Measurements from ENCODE around the gene UBE3D.

DNA sequence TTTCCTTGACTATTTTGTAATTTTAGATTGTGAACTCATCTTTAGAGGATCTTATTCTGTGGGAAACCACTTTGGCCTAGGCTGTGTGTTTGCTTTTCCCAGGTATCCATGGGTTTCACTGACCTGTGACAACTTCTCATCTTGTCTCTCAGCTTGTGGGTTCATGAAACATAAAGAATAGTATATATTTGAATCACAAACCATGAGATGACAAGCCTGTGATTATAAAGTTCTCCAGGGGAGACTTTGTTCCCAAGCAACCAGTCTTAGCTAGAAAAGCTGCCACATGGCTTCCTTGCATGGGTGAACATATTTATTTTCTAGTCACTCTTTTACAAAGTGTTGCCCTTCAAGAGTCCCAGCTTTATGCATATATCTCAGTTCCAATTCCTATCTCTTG, 201.9 kb downstream of the UBE3D start:
- TF ChIP-seq, protein P1, sequence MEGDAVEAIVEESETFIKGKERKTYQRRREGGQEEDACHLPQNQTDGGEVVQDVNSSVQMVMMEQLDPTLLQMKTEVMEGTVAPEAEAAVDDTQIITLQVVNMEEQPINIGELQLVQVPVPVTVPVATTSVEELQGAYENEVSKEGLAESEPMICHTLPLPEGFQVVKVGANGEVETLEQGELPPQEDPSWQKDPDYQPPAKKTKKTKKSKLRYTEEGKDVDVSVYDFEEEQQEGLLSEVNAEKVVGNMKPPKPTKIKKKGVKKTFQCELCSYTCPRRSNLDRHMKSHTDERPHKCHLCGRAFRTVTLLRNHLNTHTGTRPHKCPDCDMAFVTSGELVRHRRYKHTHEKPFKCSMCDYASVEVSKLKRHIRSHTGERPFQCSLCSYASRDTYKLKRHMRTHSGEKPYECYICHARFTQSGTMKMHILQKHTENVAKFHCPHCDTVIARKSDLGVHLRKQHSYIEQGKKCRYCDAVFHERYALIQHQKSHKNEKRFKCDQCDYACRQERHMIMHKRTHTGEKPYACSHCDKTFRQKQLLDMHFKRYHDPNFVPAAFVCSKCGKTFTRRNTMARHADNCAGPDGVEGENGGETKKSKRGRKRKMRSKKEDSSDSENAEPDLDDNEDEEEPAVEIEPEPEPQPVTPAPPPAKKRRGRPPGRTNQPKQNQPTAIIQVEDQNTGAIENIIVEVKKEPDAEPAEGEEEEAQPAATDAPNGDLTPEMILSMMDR (IDR thresholded peaks at IDR 0.05) = no peak
- no peak for TF ChIP-seq POLR2A (IDR thresholded peaks at IDR 0.05)

Measured in heart left ventricle (tissue), 13 donors.